Activated CD4-positive, alpha-beta memory T cell treated with anti-CD3 and anti-CD28 coated beads for 36 hours (primary cell): ENCODE measurements around the gene JPT2. TPM values are rescaled to one million over a fixed set of nuclear protein-coding genes. Genes with fewer than 3 reads are reported as not detected.
"Not testable (repeated sequence)": the region's sequence is repeated elsewhere in the genome, so short reads cannot be mapped to it uniquely, and the experiment has no call there.

Experiments
- CTCF ChIA-PET: fragments of 350-600 bp; sonication (Branson Sonifier 250); formaldehyde crosslinking; loops from one replicate; lab custom pipeline; 2021; ENCODE audit warnings: antibody characterized with exemption, inconsistent platforms; lab: Charles Lee
- POLR2A ChIA-PET: fragments of 350-600 bp; sonication (Branson Sonifier 250); formaldehyde crosslinking; loops from one replicate; lab custom pipeline; 2021; ENCODE audit warnings: antibody characterized with exemption; lab: Charles Lee
- DNase-seq: peaks from one replicate; pipeline ENCODE4 v3.0.0-alpha.2; 2020
- H3K27ac Mint-ChIP-seq: one replicate; pipeline ENCODE4 v1.8.0; 2021; ENCODE audit warnings: mixed read lengths
- H3K27me3 Mint-ChIP-seq: one replicate; pipeline ENCODE4 v1.8.0; 2021; ENCODE audit warnings: mixed read lengths
- H3K36me3 Mint-ChIP-seq: one replicate; pipeline ENCODE4 v1.8.0; 2021; ENCODE audit warnings: mixed read lengths
- H3K4me1 Mint-ChIP-seq: one replicate; pipeline ENCODE4 v1.8.0; 2021; ENCODE audit warnings: low read depth, mixed read lengths
- H3K4me3 Mint-ChIP-seq: one replicate; pipeline ENCODE4 v1.8.0; 2021; ENCODE audit warnings: mild to moderate bottlenecking, mixed read lengths
- H3K9me3 Mint-ChIP-seq: one replicate; pipeline ENCODE4 v1.8.0; 2021; ENCODE audit warnings: mixed read lengths
- intact Hi-C: fragments of 100-400 bp; cut with micrococcal nuclease; formaldehyde crosslinking; loops from one replicate; pipeline ENCODE4 v1.15.1; 2023
- total RNA-seq, 2 experiments: library from RNA; stranded (reverse); gene quantifications; one replicate each; pipeline ENCODE4 v1.2.3, GENCODE V29; 2021

Gene JPT2
- total RNA-seq, 2 experiments from 2014 or later: 62.1 to 65.9 TPM

DNA sequence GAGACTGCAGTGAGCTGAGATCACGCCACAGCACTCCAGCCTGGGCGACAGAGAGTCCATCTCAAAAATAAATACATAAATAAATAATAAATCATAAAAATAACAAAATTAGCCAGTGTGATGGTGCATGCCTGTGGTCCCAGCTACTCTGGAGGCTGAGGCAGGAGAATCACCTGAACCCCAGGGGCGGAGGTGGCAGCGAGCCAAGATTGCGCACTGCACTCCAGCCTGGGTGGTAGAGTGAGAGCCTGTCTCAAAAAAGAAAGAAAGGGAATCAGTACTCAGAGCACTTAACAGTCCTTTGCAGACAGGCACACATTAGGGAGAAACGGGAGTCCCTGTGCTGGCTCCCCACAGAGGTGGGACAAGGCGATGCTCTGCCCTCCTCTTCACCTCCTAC lies 53.0 kb downstream of the JPT2 start:
- ChIA-PET POLR2A (no interaction called here), CTCF (no interaction called here)
- DNase-seq: no peak
- intact Hi-C loops: no loop called here
- Mint-ChIP-seq H3K4me1 (no peaks in the 10 kb centered on the region), H3K27ac (no peak overlapping the region), H3K4me3 (no peak overlapping the region), H3K9me3 (no peaks in the 10 kb centered on the region), H3K27me3 (no peaks in the 10 kb centered on the region), H3K36me3 (peaks cover 7% of the 10 kb centered on the region)

DNA sequence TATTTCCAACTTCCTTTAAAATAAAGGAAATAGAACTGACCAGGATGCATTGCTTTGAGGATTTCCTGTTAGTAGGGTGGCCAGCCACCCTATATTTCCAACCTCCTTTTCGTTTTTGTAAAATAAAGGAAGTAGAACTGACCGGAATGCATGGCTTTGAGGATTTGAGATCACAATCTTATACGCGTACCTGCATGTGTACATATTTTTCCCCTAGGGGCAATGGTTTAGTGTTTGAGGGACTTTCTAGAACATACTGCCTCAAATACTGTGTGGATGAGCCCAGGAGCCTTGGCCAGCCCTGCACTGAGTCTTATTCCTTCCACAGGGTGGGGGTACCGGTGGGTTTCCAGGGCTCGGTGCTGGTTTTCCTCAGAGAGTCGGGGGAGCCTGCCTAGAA lies 53.5 kb downstream of the JPT2 start:
- no peak overlapping the region for H3K27ac Mint-ChIP-seq
- no peaks in the 10 kb centered on the region for H3K9me3 Mint-ChIP-seq
- DNase-seq: no peak
- no peaks in the 10 kb centered on the region for H3K27me3 Mint-ChIP-seq
- ChIA-PET CTCF (interaction anchor here (2.2 kb wide), 1 partner anchor 7 kb away, joined by 11 read pairs; no protein-coding TSS in a partner anchor), POLR2A (no interaction called here)
- peaks cover 7% of the 10 kb centered on the region for H3K36me3 Mint-ChIP-seq
- H3K4me3 Mint-ChIP-seq: no peak overlapping the region
- H3K4me1 Mint-ChIP-seq: no peaks in the 10 kb centered on the region
- intact Hi-C loops: no loop called here

DNA sequence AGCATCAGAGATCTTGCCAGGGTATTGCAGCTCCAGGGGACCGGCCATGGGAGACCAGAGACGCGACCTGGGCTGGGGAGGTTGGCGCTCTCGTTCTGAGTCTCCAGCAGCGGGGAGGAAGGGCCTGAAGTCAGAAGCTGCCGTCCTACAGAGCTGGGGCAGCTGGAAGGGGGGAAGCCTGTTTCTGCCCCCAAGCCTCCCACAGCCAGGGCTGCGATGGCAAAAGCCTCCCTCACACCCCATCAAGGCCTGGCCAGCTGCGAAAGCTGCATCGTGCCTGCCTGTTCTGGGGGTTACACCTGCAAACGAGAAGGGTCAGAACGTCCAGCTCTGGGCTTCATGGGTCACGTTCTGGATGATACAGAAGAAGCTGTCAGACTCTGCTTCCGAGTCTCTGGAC lies 54.0 kb downstream of the JPT2 start:
- Mint-ChIP-seq H3K4me3 (no peak overlapping the region), H3K36me3 (peaks cover 4% of the 10 kb centered on the region), H3K4me1 (no peaks in the 10 kb centered on the region), H3K9me3 (no peaks in the 10 kb centered on the region), H3K27me3 (no peaks in the 10 kb centered on the region), H3K27ac (no peak overlapping the region)
- intact Hi-C loops: no loop called here
- ChIA-PET CTCF (interaction anchor here (2.2 kb wide), 1 partner anchor 8 kb away, joined by 11 read pairs; no protein-coding TSS in a partner anchor), POLR2A (interaction anchor here (0.8 kb wide), 1 partner anchor 26 kb away, joined by 3 read pairs; the partner anchor contains the start of gene MAPK8IP3)
- DNase-seq: no peak

DNA sequence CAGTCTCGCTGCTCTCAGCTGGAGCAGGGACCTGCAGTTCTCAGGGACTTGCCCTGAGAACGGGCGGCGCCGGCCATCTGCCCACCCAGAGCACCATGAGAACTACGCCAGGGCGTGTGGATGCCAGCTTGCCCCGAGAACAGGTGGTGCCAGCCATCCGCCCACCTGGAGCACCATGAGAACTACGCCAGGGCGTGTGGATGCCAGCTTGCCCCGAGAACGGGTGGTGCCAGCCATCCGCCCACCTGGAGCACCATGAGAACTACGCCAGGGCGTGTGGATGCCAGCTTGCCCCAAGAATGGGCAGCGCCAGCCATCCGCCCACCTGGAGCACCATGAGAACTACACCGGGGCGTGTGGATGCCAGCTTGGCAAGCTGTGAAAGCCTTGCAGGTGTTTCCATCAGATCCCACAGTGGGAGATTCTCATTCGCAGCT lies 54.5 kb downstream of the JPT2 start:
- CTCF ChIA-PET: interaction anchor here (2.2 kb wide), 1 partner anchor 8 kb away, joined by 11 read pairs; no protein-coding TSS in a partner anchor

DNA sequence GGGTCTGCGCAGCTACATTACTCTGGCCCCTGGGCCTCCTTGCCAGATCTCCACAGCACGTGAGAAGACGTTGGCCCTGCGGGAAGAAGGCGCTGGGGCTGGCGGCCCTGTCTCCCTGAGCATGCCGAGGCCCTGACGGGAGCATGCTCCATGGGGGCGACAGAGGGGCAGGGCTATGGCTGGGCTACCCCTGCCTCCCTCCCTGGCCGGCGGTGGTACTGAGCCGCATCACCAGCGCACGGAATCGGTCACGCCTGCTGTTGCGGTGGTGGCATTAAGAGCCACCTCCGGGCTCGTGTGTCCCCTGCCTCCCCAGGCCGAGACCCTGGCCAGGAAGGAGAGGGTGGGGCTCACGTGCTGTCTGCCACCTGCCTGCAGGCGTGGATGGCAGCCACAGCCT lies 56.0 kb downstream of the JPT2 start:
- POLR2A ChIA-PET: no interaction called here
- Mint-ChIP-seq H3K27me3 (no peaks in the 10 kb centered on the region), H3K9me3 (no peaks in the 10 kb centered on the region), H3K4me3 (no peak overlapping the region), H3K36me3 (no peaks in the 10 kb centered on the region), H3K4me1 (no peaks in the 10 kb centered on the region), H3K27ac (no peak overlapping the region)
- CTCF ChIA-PET: no interaction called here
- intact Hi-C loops: no loop called here
- no peak for DNase-seq

More for the DNA sequence above, 54.5 kb downstream of the JPT2 start:
- intact Hi-C loops, H3K36me3 Mint-ChIP-seq, H3K4me1 Mint-ChIP-seq, H3K9me3 Mint-ChIP-seq, H3K27ac Mint-ChIP-seq, DNase-seq, H3K27me3 Mint-ChIP-seq, H3K4me3 Mint-ChIP-seq: not testable (repeated sequence)
- POLR2A ChIA-PET: interaction anchor here (0.8 kb wide), 1 partner anchor 27 kb away, joined by 3 read pairs; the partner anchor contains the start of gene MAPK8IP3

DNA sequence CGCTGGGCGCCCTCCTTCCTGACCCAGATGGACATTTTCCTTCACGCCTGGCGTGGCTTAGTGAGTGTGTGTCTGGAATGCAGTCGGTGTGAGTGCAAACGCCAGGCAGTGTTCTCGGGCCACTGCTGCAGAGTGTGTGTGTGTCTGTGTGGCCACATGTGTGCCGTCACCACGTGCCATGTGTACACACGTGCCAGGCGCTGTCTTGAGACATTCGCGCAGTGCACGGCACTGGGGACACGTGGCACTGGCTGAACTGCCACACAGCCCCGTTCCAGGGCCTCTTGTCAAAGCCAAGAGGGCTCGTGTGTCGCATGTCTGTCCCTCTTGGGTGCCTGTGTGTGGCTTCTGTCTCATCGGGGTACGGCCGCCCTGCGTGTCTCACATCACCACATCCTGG lies 56.7 kb downstream of the JPT2 start:
- no peak overlapping the region for H3K4me3 Mint-ChIP-seq
- ChIA-PET POLR2A (no interaction called here), CTCF (no interaction called here)
- no peaks in the 10 kb centered on the region for H3K36me3 Mint-ChIP-seq
- H3K27ac Mint-ChIP-seq: no peak overlapping the region
- DNase-seq: no peak
- H3K9me3 Mint-ChIP-seq: no peaks in the 10 kb centered on the region
- intact Hi-C loops: no loop called here
- no peaks in the 10 kb centered on the region for H3K4me1 Mint-ChIP-seq
- H3K27me3 Mint-ChIP-seq: no peaks in the 10 kb centered on the region

DNA sequence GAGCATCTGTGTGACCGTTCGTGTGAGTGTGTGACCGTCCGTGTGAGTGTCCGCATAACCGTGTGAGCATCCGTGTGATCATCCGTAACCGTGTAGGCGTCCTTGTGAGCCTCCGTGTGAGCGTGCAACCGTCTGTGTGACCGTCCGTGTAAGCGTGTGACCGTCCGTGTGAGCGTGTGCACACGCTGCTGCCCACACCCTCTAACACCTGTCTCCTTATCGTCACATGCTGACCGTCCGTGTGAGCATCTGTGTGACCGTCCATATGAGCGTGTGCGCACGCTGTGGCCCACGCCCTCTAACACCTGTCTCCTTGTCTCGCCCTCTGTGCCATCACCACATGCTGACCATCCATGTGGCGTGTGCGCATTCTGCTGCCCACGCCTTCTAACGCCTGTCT lies 62.2 kb downstream of the JPT2 start:
- ChIA-PET POLR2A (no interaction called here), CTCF (no interaction called here)
- Mint-ChIP-seq H3K27me3 (no peaks in the 10 kb centered on the region), H3K36me3 (peaks cover 8% of the 10 kb centered on the region), H3K4me3 (no peak overlapping the region), H3K4me1 (no peaks in the 10 kb centered on the region), H3K9me3 (no peaks in the 10 kb centered on the region), H3K27ac (no peak overlapping the region)
- intact Hi-C loops: no loop called here
- no peak for DNase-seq

DNA sequence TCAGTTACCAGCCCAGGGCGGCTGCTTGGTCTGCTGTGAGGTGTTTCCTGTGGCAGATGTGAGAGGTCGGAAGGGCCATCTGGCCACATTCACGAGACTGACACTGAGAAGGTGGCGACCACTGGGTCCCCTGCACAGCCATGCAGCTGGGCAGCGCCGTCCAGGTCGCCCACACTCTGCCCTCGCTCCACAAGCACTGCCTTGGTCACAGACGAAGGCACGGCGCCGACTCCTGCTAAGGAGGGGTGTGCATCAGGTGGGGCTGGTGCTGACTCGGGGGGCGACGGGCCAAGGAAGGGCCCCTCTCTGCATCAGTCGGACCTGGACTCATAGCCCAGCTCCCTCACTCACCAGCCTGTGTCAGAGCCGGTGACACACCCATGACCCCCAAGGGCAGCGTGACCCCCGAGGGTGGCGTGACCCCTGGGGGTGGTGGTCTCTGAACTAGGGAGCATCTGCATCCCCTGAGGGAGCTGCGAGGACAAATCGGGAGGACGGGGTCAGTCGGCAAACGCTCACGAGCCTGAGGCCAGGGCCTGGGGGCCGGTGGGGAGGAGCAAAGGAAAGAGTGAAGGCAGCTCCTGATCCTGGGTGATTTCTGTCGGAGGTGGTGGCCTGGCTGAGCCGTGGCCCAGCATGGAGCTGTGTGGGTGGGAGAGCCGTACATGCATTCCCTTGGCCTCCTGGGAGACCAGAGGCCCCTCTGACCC lies 62.9 kb downstream of the JPT2 start:
- Mint-ChIP-seq H3K27ac (no peak overlapping the region), H3K36me3 (peaks cover 8% of the 10 kb centered on the region), H3K4me3 (no peak overlapping the region), H3K4me1 (no peaks in the 10 kb centered on the region), H3K9me3 (no peaks in the 10 kb centered on the region), H3K27me3 (no peaks in the 10 kb centered on the region)
- no peak for DNase-seq
- POLR2A ChIA-PET: no interaction called here
- intact Hi-C loops: no loop called here
- CTCF ChIA-PET: interaction anchor here (1.2 kb wide), 1 partner anchor 17 kb away, joined by 4 read pairs; no protein-coding TSS in a partner anchor

DNA sequence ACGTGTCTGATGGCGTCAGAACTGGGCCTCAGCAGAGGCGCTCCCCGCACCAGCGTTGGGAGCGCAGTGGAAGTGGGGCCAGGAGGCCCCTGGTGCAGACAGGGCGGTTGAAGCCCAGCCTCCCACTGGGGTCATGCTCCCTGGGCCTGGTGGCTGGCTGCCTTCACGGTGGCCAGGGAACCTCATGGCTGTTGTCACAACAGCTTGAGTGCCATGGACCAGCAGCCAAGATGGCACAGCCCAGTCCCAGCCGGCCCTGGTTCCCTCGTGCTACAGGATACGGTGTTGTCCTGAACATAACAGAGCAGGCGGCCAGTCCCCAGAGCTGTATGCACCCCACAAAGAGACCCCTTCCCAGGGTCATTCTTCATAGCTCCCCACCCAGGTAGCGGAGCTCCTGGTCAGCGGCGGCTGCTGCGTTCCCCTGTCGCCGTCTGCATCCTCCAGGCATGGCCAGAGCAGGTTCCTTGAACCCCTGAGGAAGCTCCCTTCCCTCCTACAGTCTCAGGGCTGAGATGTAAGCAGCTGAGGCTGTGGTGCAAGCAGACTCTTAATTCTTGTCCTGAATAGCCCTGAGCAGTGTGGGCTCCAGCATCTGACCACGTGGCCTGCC lies 63.6 kb downstream of the JPT2 start:
- DNase-seq: no peak
- intact Hi-C loops: no loop called here
- Mint-ChIP-seq H3K27ac (no peak overlapping the region), H3K36me3 (peaks cover 8% of the 10 kb centered on the region), H3K27me3 (no peaks in the 10 kb centered on the region), H3K9me3 (no peaks in the 10 kb centered on the region), H3K4me3 (no peak overlapping the region), H3K4me1 (no peaks in the 10 kb centered on the region)
- CTCF ChIA-PET: interaction anchor here (1.2 kb wide), 1 partner anchor 18 kb away, joined by 4 read pairs; no protein-coding TSS in a partner anchor
- POLR2A ChIA-PET: no interaction called here

DNA sequence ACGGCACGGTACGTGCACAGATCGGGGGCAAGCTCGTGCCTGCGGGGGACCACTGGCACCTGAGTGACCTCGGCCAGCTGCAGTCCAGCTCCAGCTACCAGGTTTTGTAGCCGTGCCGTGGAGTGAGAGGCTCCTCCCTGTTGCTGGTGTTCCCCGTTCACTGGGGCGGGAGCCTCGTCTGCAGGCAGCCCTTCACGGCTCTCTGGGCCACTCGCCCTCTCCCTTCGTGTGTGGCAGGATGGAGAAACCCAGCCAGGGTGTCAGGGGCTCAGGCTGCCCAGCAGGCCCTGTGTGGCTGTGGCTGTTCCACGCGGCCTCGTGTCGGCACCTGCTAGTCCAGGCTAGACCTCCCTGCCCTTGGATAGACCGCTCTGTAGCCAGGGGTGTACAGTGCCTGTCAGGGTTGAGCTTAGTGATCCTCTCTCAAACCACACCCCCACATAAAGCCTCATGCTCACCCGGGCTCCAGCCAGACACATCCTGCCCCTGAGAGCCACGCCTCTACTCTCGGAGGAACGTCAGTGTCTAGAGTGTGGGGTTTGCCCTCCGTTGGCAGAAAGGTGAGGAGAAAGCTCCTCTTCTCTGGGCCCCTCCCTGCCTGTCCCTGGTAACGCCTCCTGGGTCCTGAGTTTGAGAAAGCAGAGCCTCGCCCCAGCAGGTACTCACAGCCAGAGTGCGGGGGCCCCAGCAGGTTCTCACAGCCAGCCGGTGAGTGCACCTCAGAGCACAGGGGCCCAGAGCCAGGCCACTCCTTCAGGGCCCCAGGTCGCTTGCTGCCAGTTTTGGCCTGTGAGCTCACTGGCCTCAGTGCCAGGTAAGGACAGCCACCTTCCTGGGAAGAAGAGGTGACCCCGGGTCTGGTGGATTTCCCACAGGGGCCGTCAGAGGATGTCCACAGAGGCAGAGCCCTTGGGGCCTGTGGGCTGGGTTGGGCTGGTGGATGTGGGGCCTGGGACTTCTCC lies 65.6 kb downstream of the JPT2 start:
- H3K4me1 Mint-ChIP-seq: no peaks in the 10 kb centered on the region
- DNase-seq: no peak
- H3K27me3 Mint-ChIP-seq: no peaks in the 10 kb centered on the region
- no peaks in the 10 kb centered on the region for H3K9me3 Mint-ChIP-seq
- ChIA-PET CTCF (no interaction called here), POLR2A (interaction anchor here (0.5 kb wide), 1 partner anchor 365 kb away, joined by 3 read pairs; no protein-coding TSS in a partner anchor)
- H3K27ac Mint-ChIP-seq: no peak overlapping the region
- peaks cover 8% of the 10 kb centered on the region for H3K36me3 Mint-ChIP-seq
- intact Hi-C loops: no loop called here
- no peak overlapping the region for H3K4me3 Mint-ChIP-seq

DNA sequence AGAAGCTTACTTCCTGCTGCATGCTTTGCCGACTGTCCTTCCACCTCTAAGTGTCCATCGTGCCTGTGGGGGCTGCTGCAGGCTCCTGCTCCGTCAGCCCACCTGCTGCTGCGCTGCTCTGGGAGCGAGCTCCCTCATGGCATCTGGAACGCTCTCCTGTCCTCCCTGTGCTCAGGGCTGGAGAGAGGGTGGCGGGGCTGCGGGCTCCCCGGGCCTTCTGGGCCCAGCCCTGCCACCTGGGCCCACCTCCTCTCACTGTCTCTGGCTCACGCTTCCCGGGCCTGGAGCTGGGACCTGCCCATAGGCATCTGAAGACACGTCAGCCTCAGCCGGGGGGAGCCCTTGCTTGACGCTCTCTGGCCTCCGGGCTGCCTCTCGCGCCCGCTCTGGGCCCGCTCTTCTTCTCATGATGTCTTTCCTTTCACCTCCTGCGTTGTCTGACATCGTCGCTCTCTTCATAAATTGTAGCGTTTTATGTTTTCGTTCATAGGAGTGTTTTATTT lies 66.3 kb downstream of the JPT2 start:
- H3K27me3 Mint-ChIP-seq: no peaks in the 10 kb centered on the region
- no peaks in the 10 kb centered on the region for H3K4me1 Mint-ChIP-seq
- DNase-seq: no peak
- H3K4me3 Mint-ChIP-seq: no peak overlapping the region
- ChIA-PET CTCF (no interaction called here), POLR2A (no interaction called here)
- intact Hi-C loops: no loop called here
- H3K9me3 Mint-ChIP-seq: no peaks in the 10 kb centered on the region
- H3K27ac Mint-ChIP-seq: no peak overlapping the region
- peaks cover 8% of the 10 kb centered on the region for H3K36me3 Mint-ChIP-seq
